Stimulated activated CD8-positive, alpha-beta memory T cell treated with anti-CD3 and anti-CD28 coated beads, Interleukin-15, amount 100 ng/mL, for 48 hours (primary cell): ENCODE data around the gene APOL6.
A peak's percentile ranks its signal among the peaks of the same experiment; 100 is the strongest.
"Not testable (repeated sequence)": the region's sequence is repeated elsewhere in the genome, so short reads cannot be mapped to it uniquely, and the experiment has no call there.

ENCODE experiments used
- DNase-seq, 2 donors: peaks; one replicate each; pipeline ENCODE4 v3.0.0-alpha.2; 2020; ENCODE audit warnings: low read depth in 2 of 2

Gene APOL6

DNA sequence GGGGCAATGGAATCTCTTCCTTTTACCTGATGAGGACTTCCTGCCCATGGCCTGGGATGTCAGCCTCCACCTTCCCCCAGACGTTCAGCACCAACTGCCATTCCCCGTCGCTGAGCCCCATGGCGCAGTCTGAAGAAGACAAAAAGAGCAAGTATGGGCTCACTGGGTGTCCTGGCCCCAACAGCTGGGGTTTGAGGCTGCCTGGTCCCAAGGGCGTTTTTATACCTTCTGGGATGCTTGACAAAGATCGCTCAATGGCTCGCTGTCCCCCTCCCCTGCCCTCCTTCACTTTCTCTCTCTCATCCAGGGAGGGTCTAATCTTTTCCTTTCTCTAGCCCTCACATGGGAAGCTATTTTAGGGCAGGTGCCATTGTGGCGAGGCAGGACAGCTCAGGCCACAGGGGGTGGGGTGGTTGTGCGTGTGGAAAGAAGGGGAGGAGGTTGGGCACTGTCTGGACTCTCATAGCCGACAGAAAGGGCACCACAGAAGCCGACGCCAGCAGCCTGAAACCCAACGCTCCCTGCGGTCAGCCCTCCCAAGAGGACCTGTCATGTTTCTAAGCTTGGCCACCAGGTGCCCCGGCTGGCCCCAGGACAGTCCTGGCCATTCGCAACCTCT is 31.0 kb upstream of the APOL6 start, which contains the start of gene MB:
Gene MB (minus strand): TSS at position 193 of the 619 bp plus-strand sequence. CDS start 72 bp downstream, at position 121.
- DNase-seq: no peak

DNA sequence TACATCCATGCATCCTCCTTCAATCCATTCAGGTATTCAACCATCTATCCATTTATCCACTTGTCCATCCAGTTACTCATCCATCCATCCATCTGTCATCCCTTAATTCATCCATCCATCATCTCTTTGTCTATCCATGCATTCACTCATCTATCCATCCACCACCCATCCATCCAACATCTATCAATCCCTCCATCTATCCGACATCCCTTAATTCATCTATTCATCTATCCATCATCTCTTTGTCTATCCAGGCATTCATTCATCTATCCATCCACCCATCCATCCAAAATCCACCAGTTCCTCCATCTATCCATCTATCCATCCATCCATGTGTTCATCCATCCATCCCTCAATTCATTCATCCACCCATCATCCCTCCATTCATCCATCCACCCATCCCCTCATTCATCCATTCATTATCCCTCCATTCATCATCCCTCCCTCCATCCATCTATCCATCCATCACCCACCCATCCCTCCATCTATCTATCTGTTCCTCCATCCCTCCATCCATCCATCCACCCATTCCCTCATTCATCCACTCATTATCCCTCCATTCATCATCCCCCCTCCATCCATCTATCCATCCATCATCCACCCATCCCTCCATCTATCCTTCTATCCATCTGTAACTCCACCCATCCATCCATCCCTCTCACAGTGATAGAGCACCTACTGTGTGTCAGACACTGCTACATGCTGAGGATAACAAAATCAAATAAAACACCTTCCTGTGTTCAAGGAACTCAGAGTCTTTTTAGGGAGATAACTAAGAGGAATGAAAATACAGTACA is 29.6 kb upstream of the APOL6 start:
- DNase-seq: no peak

- no peak for DNase-seq
These were observed 28.7 kb upstream of the APOL6 start for GRCh38 chr22:35619336-35620094.

GRCh38 chr22:35620624-35621251 is 27.5 kb upstream of the APOL6 start:
- DNase-seq: no peak

- no peak for DNase-seq
These were observed 26.8 kb upstream of the APOL6 start for GRCh38 chr22:35621451-35621850.

DNA sequence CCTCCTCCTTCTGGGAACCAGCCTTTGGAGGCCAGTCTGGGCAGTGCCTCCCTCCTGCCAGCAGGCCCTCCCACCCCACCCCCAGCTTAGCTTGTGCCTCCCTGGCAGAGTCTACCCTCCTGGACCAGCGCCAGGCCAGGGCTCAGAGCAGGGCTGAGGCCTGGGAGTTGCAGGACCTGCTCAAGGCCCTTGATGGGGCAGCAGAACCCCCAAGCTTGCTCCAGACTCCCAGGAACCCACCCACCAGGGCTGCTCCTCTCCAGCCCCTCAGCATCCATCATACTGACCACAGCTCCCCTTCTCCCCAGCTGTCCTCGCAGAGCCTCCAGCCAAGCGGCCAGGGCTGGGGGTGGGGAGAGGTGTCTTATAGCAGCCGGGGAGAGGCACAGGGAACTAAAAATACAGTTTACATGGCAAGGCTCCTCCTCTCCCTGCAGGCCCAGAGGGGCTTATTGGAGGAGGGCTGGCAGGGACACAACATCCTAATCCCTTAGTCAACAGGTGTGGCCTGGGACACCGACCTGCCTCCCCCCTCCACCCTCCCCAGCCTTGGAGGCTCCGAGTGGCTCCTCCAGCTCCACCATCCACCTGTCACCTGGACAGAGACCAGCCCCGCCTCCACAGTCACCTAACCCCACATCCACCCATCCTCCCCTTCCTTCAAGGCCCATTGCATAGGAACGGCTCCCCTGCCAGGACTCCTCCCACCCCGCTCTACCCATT is 25.9 kb upstream of the APOL6 start:
- no peak for DNase-seq

GRCh38 chr22:35623885-35624284 is 24.4 kb upstream of the APOL6 start:
- not testable (repeated sequence) for DNase-seq

DNA sequence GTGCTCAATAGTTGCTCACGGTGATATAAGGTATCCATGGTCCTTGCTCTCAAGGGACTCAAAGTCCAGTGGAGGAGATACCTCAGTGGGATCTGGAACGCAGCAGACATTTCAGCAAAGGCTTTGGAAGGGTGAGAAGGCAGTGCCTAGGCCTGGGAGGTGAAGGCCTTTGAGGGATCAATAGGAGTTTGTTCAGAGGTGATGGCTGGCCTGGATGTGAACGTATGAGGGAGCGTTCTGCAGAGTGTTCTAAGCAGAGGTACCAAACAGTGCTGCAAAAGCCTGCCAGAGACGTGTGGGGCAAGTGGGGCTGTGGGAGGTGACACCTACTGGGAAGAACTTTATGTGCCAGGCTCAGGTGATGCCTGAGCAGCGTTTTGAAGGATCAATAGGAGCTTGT is 23.7 kb upstream of the APOL6 start:
- DNase-seq: no peak

DNA sequence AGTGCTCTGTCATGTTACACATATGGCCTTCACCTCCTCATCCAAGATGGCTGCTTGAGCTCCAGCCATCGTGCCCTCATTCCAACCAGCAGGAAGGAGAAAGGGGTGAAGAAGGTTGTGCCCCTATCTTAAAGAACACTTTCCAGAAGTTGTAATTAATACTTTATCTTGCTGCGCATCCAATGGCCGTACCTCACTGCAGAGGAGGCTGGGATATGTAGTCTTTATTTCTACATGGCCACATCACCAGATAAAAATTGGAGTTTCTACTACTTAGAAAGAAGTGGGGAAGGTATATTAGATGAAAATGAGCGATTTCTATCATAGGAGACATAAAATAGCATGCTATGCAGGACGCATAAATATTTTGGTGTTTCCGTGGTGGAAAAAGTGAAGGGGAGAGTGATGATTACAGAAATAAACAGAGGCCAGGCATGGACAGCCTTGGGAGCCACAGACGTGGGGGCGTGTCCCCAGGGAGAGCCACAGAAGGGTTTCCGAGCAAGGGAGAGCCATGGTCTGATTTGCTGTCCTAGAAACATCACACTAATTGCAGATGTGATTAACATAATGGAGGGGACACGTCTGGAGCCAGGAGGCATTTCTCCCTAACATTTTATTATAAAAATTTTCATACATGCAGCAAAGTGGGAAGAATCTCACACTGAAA is 22.3 kb upstream of the APOL6 start:
- no peak for DNase-seq

GRCh38 chr22:35627267-35628041 is 20.8 kb upstream of the APOL6 start:
- DNase-seq: peak in 1 of 2 donors; percentile 41

GRCh38 chr22:35628732-35629131 is 19.5 kb upstream of the APOL6 start:
- no peak for DNase-seq

DNA sequence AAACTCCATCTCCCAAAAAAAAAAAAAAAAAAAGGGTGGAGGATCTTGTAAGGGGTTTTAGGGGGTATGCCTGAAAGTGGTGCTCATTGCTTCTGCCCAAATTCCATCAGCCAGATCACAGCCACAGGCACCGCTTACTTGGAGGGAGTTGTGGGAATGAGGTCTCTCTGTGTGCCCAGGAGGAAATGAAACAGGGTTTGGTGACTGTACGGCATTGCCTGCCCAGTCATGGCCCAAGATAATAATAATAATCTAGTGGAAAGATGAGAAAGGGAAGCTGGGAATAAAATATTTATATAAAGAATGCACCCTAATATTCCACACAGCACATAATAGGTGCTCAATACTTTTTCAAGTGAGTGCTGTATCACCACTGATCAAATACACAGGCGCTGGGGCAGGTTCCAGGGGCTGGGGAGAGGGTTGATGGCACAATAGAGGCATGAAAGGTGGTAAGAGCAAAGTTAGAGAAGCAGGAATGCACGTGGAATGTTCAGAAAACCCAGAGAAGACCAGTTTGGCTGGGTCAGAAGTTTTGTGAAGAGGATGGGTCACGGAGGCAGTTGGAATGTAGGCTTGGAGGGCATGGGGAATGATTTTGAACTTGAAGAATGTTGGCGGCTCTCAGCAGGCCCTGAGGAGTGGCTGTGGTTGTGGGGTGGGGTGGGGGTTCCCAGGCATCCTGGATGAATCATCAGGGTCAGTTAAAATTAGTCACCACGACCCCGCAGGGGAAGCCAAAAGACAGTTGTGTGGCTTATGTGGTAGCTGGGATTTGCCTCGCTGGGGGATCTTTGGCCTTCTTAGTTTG is 18.6 kb upstream of the APOL6 start:
- DNase-seq: peak; percentile 58 to 76

DNA sequence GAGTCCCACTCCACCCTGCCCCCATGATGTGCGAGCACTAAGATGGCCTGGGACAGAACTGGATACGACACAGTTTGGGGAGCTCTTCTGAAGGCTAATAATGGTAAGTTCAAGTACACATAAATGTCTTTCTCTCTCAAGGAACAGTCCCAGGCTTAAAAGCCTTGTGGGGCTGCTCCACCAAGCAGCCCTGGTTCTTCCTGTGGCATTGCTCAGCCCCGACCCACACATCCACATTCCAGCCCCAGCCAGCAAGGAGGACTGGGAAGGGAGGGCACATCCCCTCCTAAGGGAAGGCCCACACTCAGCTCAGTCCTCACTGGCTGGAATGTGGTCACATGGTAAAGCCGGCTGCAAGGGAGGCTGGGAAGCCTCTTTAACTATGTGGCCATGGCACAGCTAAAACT is 17.9 kb upstream of the APOL6 start:
- DNase-seq: no peak

- no peak for DNase-seq
These were observed 17.4 kb upstream of the APOL6 start for GRCh38 chr22:35630891-35631290.

- DNase-seq: no peak
These were observed 16.6 kb upstream of the APOL6 start for GRCh38 chr22:35631597-35631996.

DNA sequence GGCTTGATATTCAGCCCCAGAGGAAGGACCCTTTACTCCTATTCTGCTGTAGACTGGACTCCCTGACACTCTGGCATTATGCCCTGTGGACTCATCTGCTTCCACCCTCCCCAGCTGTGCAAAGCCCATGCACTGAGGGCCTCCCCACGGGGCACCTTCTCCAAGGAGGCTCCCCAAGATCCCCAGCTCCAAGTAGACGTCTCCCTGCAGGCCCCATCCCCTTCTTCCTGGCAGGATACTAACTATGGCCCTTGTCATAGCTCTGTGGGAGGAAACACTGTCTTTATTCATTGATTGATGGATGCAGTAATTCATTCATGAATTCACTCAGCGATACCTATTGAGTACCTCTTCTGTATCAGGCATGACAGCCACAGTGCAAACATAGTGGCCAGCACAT is 15.3 kb upstream of the APOL6 start:
- DNase-seq: no peak

DNA sequence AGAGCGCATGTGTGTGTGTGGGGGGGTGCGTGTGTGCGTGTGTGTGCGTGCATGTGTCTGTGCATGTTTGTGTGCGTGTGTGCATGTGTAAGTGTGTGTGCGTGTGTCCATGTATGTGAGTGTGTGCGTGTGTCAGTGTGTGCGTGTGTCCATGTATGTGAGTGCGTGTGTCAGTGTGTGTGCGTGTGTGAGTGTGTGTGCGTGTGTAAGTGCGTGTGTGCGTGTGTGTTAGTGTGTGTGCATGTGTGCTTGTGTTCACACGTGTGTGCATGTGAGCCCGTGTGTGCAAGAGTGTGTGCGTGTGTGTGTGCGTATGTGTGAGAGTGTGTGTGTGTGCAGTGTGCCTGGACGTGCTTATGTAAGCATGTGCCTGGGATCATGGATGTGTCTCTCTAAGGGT is 14.7 kb upstream of the APOL6 start:
- DNase-seq: no peak

GRCh38 chr22:35634015-35634414 is 14.2 kb upstream of the APOL6 start:
- DNase-seq: no peak

DNA sequence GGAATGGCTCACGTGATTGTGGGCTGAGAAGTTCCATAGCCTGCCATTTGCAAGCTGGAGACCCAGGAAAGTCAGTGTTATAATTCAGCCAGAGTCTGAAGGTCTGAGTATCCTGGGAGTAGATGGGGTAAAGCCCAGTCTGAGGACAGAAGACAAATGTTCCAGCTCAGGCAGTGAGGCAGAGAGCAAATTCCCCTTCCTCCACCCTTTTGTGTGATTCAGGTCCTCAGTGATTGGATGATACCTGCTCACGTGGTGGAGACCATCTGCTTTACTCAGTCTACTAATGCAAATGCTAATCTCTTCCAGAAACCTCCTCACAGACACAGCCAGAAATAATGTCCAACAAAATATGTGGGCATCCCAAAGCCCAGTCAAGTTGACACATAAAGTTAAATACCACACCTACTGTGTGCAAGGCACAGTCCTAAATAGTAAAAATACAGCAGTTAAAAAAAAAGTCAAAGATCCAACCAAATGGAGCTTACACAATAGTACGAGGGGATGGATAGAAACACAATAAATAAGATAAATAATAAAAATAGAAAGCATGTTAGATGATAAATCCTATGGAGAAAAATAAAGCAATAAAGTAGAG is 13.2 kb upstream of the APOL6 start:
- no peak for DNase-seq
